ENCODE measurements around the gene OGDH.

OGDH gene

DNA sequence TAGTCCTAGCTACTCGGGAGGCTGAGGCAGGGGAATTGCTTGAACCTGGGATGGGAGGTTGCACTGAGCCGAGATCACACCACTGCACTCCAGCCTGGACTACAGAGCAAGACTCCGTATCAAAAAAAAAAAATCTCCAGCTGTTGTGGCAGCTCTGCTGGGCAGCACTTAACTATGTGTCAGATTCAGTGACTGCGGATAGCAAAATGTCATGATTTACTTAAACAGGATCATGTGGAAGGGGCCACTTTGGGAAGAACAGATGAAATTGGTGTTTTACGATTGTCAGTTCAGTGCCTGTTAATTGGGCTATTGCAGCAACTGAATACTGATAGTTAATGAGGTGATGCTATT, 15.3 kb downstream of the OGDH start:
- TF ChIP-seq SIN3A (IDR thresholded peaks at IDR 0.05; ENCODE audit: borderline replicate concordance, insufficient read depth, low read length): no peak
- no peak for TF ChIP-seq FOXP2 (optimal IDR thresholded peaks at IDR 0.05; ENCODE audit: borderline replicate concordance, extremely low read depth, extremely low read length, insufficient read depth)
- no peak for TF ChIP-seq TAF1 (IDR thresholded peaks at IDR 0.05; ENCODE audit: borderline replicate concordance, insufficient read depth, low read length)
- TF ChIP-seq POLR2AphosphoS5 (IDR thresholded peaks at IDR 0.05; ENCODE audit: low read depth, low read length): no peak
- no peak for TF ChIP-seq REST (IDR thresholded peaks at IDR 0.05; ENCODE audit: insufficient read depth in 1 of 2, low read depth in 2 of 2, low read length in 2 of 2)

DNA sequence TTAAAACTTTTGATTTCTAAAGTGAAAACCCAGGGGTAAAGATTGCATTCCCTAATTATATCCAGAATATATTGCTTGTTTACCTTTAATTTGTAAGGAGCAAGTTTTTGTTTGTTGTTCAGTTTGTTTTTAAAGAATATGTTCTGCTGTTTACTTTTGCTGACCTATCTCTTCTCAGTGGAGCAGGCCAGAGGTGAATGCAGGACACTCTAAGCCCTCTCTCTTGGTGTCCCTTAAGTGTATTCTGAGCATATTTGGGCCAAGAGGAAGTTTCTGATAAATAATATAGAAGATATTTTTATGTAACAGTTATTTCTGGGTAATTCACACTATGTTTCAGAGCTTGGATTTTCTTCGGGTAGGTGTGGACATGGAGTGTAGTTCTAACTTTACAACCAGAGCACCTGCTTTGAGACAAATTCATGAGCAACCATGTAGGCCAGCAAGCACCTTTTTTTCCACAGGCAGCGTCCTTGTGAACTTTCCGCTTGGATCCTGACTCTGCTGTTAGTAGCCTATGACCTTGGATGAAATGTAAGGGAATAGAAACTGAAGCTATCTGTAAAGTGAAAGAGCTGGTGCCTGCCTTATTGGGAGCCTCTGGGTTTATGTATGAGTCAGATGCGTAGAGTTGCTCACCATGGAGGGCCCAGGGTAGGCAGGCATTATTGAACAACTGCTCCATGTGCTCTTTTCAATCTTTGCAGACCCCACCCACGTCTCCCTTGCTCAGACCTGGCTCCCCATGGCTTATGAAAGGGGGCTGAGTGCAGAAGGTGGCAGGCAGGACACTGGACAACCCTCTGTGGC, 16.1 kb downstream of the OGDH start:
- TF ChIP-seq SIN3A (IDR thresholded peaks at IDR 0.05; ENCODE audit: borderline replicate concordance, insufficient read depth, low read length) (no peak), FOXP2 (optimal IDR thresholded peaks at IDR 0.05; ENCODE audit: borderline replicate concordance, extremely low read depth, extremely low read length, insufficient read depth) (no peak), REST (IDR thresholded peaks at IDR 0.05; ENCODE audit: insufficient read depth in 1 of 2, low read depth in 2 of 2, low read length in 2 of 2) (no peak), TAF1 (IDR thresholded peaks at IDR 0.05; ENCODE audit: borderline replicate concordance, insufficient read depth, low read length) (no peak), POLR2AphosphoS5 (IDR thresholded peaks at IDR 0.05; ENCODE audit: low read depth, low read length) (no peak)

DNA sequence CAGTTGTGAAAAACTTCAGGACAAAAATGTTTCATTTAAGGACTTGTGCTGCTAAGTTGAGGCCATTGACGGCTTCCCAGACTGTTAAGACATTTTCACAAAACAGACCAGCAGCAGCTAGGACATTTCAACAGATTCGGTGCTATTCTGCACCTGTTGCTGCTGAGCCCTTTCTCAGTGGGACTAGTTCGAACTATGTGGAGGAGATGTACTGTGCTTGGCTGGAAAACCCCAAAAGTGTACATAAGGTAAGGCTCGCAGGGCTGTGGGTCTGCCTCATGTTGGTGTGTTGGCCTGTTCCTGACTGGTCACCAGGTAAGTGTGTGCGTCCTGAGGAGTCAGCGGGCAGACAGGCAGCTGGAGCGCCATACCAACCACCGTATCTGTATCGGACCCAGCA, 17.9 kb downstream of the OGDH start:
- TF ChIP-seq POLR2AphosphoS5 (IDR thresholded peaks at IDR 0.05; ENCODE audit: low read depth, low read length) (no peak), TAF1 (IDR thresholded peaks at IDR 0.05; ENCODE audit: borderline replicate concordance, insufficient read depth, low read length) (no peak), REST (IDR thresholded peaks at IDR 0.05; ENCODE audit: insufficient read depth in 1 of 2, low read depth in 2 of 2, low read length in 2 of 2) (no peak), FOXP2 (optimal IDR thresholded peaks at IDR 0.05; ENCODE audit: borderline replicate concordance, extremely low read depth, extremely low read length, insufficient read depth) (no peak), SIN3A (IDR thresholded peaks at IDR 0.05; ENCODE audit: borderline replicate concordance, insufficient read depth, low read length) (no peak)

DNA sequence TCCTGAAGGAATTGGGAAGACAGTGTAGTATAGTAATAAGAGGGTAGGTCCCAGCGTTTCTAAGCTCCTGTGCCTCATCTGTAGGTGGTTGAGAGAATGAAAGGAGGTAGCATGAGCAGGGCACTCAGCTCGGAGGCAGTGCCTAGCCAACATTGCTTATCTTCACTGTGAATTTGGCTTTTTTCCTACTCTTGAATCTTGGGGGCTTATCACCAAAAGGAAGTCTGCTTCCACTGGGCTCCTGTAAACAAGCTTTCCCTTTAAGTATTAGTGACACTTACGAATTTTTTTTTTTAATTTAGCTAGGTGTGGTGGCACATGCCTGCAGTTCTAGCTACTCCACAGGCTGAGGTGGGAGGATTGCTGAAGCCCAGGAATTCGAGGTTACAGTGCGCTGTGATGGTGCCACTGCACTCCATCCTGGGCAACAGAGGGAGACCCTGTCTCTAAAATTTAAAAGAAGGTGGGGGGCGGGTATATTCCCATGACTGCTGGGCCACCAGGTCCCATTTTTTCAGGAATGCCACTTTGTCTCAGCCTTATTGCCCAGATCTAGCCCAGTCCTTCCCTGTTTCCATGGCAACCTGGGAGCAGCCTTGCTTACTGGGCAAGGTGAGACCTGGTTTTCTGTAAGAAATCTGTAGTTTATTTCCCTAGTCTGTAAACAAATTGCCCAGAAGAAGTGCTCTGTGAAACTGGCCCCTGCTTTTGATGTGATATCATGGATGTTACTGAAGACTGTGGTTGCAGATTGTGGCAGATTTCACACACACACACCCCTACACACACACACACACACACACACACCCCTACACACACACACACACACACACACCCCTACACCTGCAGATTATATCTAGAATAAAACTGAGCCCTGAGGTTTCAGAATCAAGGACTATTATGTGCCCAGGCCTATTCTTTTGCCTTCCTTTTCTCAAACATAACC, 19.4 kb downstream of the OGDH start:
- TF ChIP-seq FOXP2 (optimal IDR thresholded peaks at IDR 0.05; ENCODE audit: borderline replicate concordance, extremely low read depth, extremely low read length, insufficient read depth): no peak

DNA sequence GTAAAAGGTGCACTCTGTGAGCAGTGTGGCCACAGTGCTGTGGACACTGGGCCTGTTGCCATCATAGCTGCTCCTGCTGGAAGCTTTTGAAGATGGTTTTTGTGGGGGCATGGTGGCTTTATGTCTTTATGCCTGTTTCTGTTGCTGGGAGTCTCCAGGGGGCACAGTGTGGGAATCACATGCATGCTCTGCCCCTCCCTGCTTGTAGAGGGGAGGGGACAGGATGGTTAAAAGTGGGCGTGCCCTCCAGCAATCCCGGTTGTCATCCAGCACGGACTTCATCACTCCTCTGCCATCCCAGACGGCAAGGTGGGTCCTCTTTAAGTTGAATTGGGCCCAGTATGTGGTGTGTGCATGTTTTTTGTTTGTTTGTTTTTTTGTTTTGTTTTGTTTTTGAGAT, 20.2 kb downstream of the OGDH start:
- TF ChIP-seq SIN3A (IDR thresholded peaks at IDR 0.05; ENCODE audit: borderline replicate concordance, insufficient read depth, low read length) (no peak), REST (IDR thresholded peaks at IDR 0.05; ENCODE audit: insufficient read depth in 1 of 2, low read depth in 2 of 2, low read length in 2 of 2) (no peak), POLR2AphosphoS5 (IDR thresholded peaks at IDR 0.05; ENCODE audit: low read depth, low read length) (no peak), TAF1 (IDR thresholded peaks at IDR 0.05; ENCODE audit: borderline replicate concordance, insufficient read depth, low read length) (no peak), FOXP2 (optimal IDR thresholded peaks at IDR 0.05; ENCODE audit: borderline replicate concordance, extremely low read depth, extremely low read length, insufficient read depth) (no peak)

All from PFSK-1 (cell line).